Naive thymus-derived CD8-positive, alpha-beta T cell (primary cell): Measurements from ENCODE around the gene CHTOP. TPM values are rescaled to one million over a fixed set of nuclear protein-coding genes. Genes with fewer than 3 reads are reported as not detected.
A peak's percentile ranks its signal among the peaks of the same experiment; 100 is the strongest.

Experiments
- ATAC-seq, 2 donors: fragments of 150-1000 bp; cut with Tn5 transposase in 1 of 2; sonication (Bioruptor Pico), chemical (Tn5 transposase) in 1 of 2; 1 replicate in 1 of 2; 2 replicates in 1 of 2; pipeline ENCODE4 v1.10.0; 2021; ENCODE audit warnings: mild to moderate bottlenecking in 2 of 2, moderate library complexity in 2 of 2
- POLR2A ChIA-PET: fragments of 350-600 bp; sonication (Branson Sonifier 250); formaldehyde crosslinking; loops from one replicate; lab custom pipeline; 2021; ENCODE audit warnings: antibody characterized with exemption; lab: Charles Lee
- DNase-seq, 10 donors: peaks; one replicate each; pipeline versions ENCODE4 v3.0.0 to v3.0.0-alpha.2; 2020 to 2022
- H3K27ac Mint-ChIP-seq, 10 donors: one replicate each; pipeline ENCODE4 v1.8.0; 2020 to 2022; ENCODE audit warnings: mild to moderate bottlenecking in 10 of 10, mixed read lengths in 10 of 10, moderate library complexity in 4 of 10, inconsistent platforms in 1 of 10
- H3K27me3 Mint-ChIP-seq, 5 donors: one replicate each; pipeline ENCODE4 v1.8.0; 2021 to 2022; ENCODE audit warnings: mixed read lengths in 5 of 5
- H3K36me3 Mint-ChIP-seq, 3 donors: one replicate each; pipeline ENCODE4 v1.8.0; 2020 to 2022; ENCODE audit warnings: mixed read lengths in 3 of 3, mild to moderate bottlenecking in 2 of 3, inconsistent platforms in 1 of 3
- H3K4me1 Mint-ChIP-seq, 4 donors: one replicate each; pipeline ENCODE4 v1.8.0; 2021 to 2022; ENCODE audit warnings: mixed read lengths in 4 of 4
- H3K4me3 Mint-ChIP-seq, 10 donors: one replicate each; pipeline ENCODE4 v1.8.0; 2020 to 2022; ENCODE audit warnings: mild to moderate bottlenecking in 10 of 10, mixed read lengths in 10 of 10, moderate library complexity in 6 of 10, inconsistent platforms in 1 of 10
- H3K9me3 Mint-ChIP-seq, 9 donors: one replicate each; pipeline ENCODE4 v1.8.0; 2020 to 2022; ENCODE audit warnings: mixed read lengths in 9 of 9, mild to moderate bottlenecking in 3 of 9, inconsistent platforms in 1 of 9, moderate library complexity in 1 of 9
- polyA plus RNA-seq, 3 donors: library from polyadenylated mRNA; unstranded; fragments of 300-500 nt; fragmentation: Illumina TruSeq; gene quantifications; one replicate each; pipeline ENCODE4 v1.2.3, GENCODE V29; 2021
- total RNA-seq, 8 experiments: library from RNA in 2 of 8; stranded (reverse) in 2 of 8; gene quantifications; one replicate each; pipeline ENCODE4 v1.2.3 and lab custom pipeline; 2021 to 2026

Gene CHTOP
- total and polyA plus RNA-seq, 5 experiments from 2014 or later, result 45.2 to 155 (median 74.7) TPM

GRCh38 chr1:153607381-153607780 lies 26.5 kb upstream of the CHTOP start:
- Mint-ChIP-seq H3K4me3 (no peak overlapping the region), H3K9me3 (no peaks in the 10 kb centered on the region), H3K27me3 (no peaks in the 10 kb centered on the region), H3K4me1 (peaks cover 0 to 5% (median 3%) of the 10 kb centered on the region in 4 donors), H3K36me3 (no peaks in the 10 kb centered on the region), H3K27ac (peak overlapping the region in 1 of 10 donors; percentile 22)
- POLR2A ChIA-PET, result no interaction called here
- ATAC-seq, result no peak
- no peak for DNase-seq

- peak overlapping the region in 2 of 10 donors; percentile 28 to 59 for H3K27ac Mint-ChIP-seq
- H3K4me3 Mint-ChIP-seq, result no peak overlapping the region
- POLR2A ChIA-PET, result no interaction called here
- H3K4me1 Mint-ChIP-seq, result no peaks in the 10 kb centered on the region
- no peaks in the 10 kb centered on the region for H3K36me3 Mint-ChIP-seq
- DNase-seq (no peak), ATAC-seq (no peak)
- no peaks in the 10 kb centered on the region for H3K9me3 Mint-ChIP-seq
- no peaks in the 10 kb centered on the region for H3K27me3 Mint-ChIP-seq
Measured at GRCh38 chr1:153608089-153608682, 25.7 kb upstream of the CHTOP start.

- ATAC-seq, result no peak
- no peaks in the 10 kb centered on the region for H3K9me3 Mint-ChIP-seq
Measured at GRCh38 chr1:153608742-153609584, 24.9 kb upstream of the CHTOP start.

GRCh38 chr1:153609585-153609907 lies 24.3 kb upstream of the CHTOP start:
- Mint-ChIP-seq H3K27ac (no peak overlapping the region), H3K4me3 (peak overlapping the region in 1 of 10 donors; percentile 52), H3K9me3 (no peaks in the 10 kb centered on the region), H3K27me3 (no peaks in the 10 kb centered on the region), H3K36me3 (no peaks in the 10 kb centered on the region), H3K4me1 (no peaks in the 10 kb centered on the region)
- POLR2A ChIA-PET, result no interaction called here
- ATAC-seq, result no peak
- no peak for DNase-seq

More at GRCh38 chr1:153608742-153609584, 24.9 kb upstream of the CHTOP start:
- POLR2A ChIA-PET, result no interaction called here
- Mint-ChIP-seq H3K4me1 (no peaks in the 10 kb centered on the region), H3K27ac (peak overlapping the region in 1 of 10 donors; percentile 28), H3K36me3 (no peaks in the 10 kb centered on the region), H3K4me3 (no peak overlapping the region), H3K27me3 (no peaks in the 10 kb centered on the region)
- DNase-seq, result no peak

- H3K27ac Mint-ChIP-seq, result no peak overlapping the region
- no peak for ATAC-seq
Measured at GRCh38 chr1:153610334-153610733, 23.5 kb upstream of the CHTOP start.

GRCh38 chr1:153610811-153611301 lies 23.0 kb upstream of the CHTOP start:
- Mint-ChIP-seq H3K4me3 (no peak overlapping the region), H3K4me1 (no peaks in the 10 kb centered on the region)
- POLR2A ChIA-PET, result no interaction called here

More at GRCh38 chr1:153610334-153610733, 23.5 kb upstream of the CHTOP start:
- H3K36me3 Mint-ChIP-seq, result no peaks in the 10 kb centered on the region
- no peak for DNase-seq
- H3K4me1 Mint-ChIP-seq, result no peaks in the 10 kb centered on the region
- no peaks in the 10 kb centered on the region for H3K27me3 Mint-ChIP-seq
- POLR2A ChIA-PET, result no interaction called here
- no peaks in the 10 kb centered on the region for H3K9me3 Mint-ChIP-seq
- H3K4me3 Mint-ChIP-seq, result no peak overlapping the region

GRCh38 chr1:153611356-153611755 lies 22.5 kb upstream of the CHTOP start:
- no peaks in the 10 kb centered on the region for H3K36me3 Mint-ChIP-seq
- no peak for ATAC-seq
- POLR2A ChIA-PET, result no interaction called here
- DNase-seq, result no peak
- H3K4me1 Mint-ChIP-seq, result no peaks in the 10 kb centered on the region
- H3K9me3 Mint-ChIP-seq, result no peaks in the 10 kb centered on the region
- no peak overlapping the region for H3K27ac Mint-ChIP-seq
- H3K4me3 Mint-ChIP-seq, result no peak overlapping the region
- H3K27me3 Mint-ChIP-seq, result no peaks in the 10 kb centered on the region

More at GRCh38 chr1:153610811-153611301, 23.0 kb upstream of the CHTOP start:
- Mint-ChIP-seq H3K27me3 (no peaks in the 10 kb centered on the region), H3K27ac (no peak overlapping the region), H3K9me3 (no peaks in the 10 kb centered on the region), H3K36me3 (no peaks in the 10 kb centered on the region)
- DNase-seq (no peak), ATAC-seq (no peak)

GRCh38 chr1:153612111-153612754 lies 21.6 kb upstream of the CHTOP start:
- Mint-ChIP-seq H3K4me3 (no peak overlapping the region), H3K4me1 (no peaks in the 10 kb centered on the region), H3K27me3 (no peaks in the 10 kb centered on the region), H3K9me3 (no peaks in the 10 kb centered on the region), H3K36me3 (no peaks in the 10 kb centered on the region), H3K27ac (peak overlapping the region in 2 of 10 donors; percentile 21 to 37)
- no peak for ATAC-seq
- DNase-seq, result no peak
- POLR2A ChIA-PET, result interaction anchor here (0.7 kb wide), 1 partner anchor 37 kb away, joined by 4 read pairs; no protein-coding TSS in a partner anchor

- no peak for DNase-seq
- H3K36me3 Mint-ChIP-seq, result no peaks in the 10 kb centered on the region
Measured at GRCh38 chr1:153612755-153613331, 21.0 kb upstream of the CHTOP start, which contains the start of gene S100A16. Gene S100A16 (minus strand): TSS chr1:153613137. CDS start chr1:153608151, 4,986 bp downstream.

GRCh38 chr1:153613406-153613805 lies 20.5 kb upstream of the CHTOP start:
- Mint-ChIP-seq H3K27ac (no peak overlapping the region), H3K27me3 (no peaks in the 10 kb centered on the region), H3K4me3 (no peak overlapping the region), H3K9me3 (no peaks in the 10 kb centered on the region), H3K36me3 (no peaks in the 10 kb centered on the region), H3K4me1 (peaks cover 0 to 6% (median 0%) of the 10 kb centered on the region in 4 donors)
- POLR2A ChIA-PET, result no interaction called here
- no peak for DNase-seq
- ATAC-seq, result no peak

More at GRCh38 chr1:153612755-153613331, 21.0 kb upstream of the CHTOP start, which contains the start of gene S100A16:
- Mint-ChIP-seq H3K27me3 (no peaks in the 10 kb centered on the region), H3K27ac (peak within 1 kb of the TSS in 2 of 10 donors; percentile 21 to 37), H3K4me3 (no peak within 1 kb of the TSS), H3K4me1 (peaks cover 0 to 5% (median 0%) of the 10 kb centered on the region in 4 donors), H3K9me3 (no peaks in the 10 kb centered on the region)
- POLR2A ChIA-PET, result no interaction called here
- ATAC-seq, result no peak

- ATAC-seq (no peak), DNase-seq (no peak)
- Mint-ChIP-seq H3K4me1 (peaks cover 0 to 6% (median 0%) of the 10 kb centered on the region in 4 donors), H3K9me3 (no peaks in the 10 kb centered on the region), H3K27me3 (no peaks in the 10 kb centered on the region), H3K36me3 (no peaks in the 10 kb centered on the region), H3K27ac (no peak overlapping the region), H3K4me3 (no peak overlapping the region)
- POLR2A ChIA-PET, result no interaction called here
Measured at GRCh38 chr1:153614189-153614900, 19.5 kb upstream of the CHTOP start.

- POLR2A ChIA-PET, result no interaction called here
- no peak overlapping the region for H3K27ac Mint-ChIP-seq
Measured at GRCh38 chr1:153614906-153615305, 19.0 kb upstream of the CHTOP start.

More at GRCh38 chr1:153614906-153615305, 19.0 kb upstream of the CHTOP start:
- Mint-ChIP-seq H3K4me1 (peaks cover 0 to 6% (median 0%) of the 10 kb centered on the region in 4 donors), H3K9me3 (no peaks in the 10 kb centered on the region), H3K4me3 (no peak overlapping the region), H3K36me3 (no peaks in the 10 kb centered on the region), H3K27me3 (no peaks in the 10 kb centered on the region)
- no peak for ATAC-seq
- no peak for DNase-seq
